AG09309 (cell line): ENCODE results near the gene ABCG4.
"Not testable (repeated sequence)": the region's sequence is repeated elsewhere in the genome, so short reads cannot be mapped to it uniquely, and the experiment has no call there.

Source experiments
- DNase-seq: peaks from one replicate; pipeline ENCODE4 v3.0.0-alpha.2; 2010; ENCODE audit warnings: low read depth
- H3K4me3 ChIP-seq: 2 replicates; pipeline ENCODE4 v1.5.1; 2011; ENCODE audit warnings: mild to moderate bottlenecking, low read depth, low read length, moderate library complexity; ENCODE audit not compliant: control insufficient read depth
- CTCF ChIP-seq: IDR thresholded peaks from 2 replicates; pipeline ENCODE4 v1.5.1; 2011; ENCODE audit warnings: mild to moderate bottlenecking, low read depth, low read length, inconsistent platforms; ENCODE audit not compliant: insufficient read depth, control insufficient read depth; ENCODE audit errors: missing control alignments

Gene ABCG4

GRCh38 chr11:119188887-119189286, 40.0 kb downstream of the ABCG4 start:
- H3K4me3 ChIP-seq = no peak overlapping the region
- DNase-seq = no peak
- no peak for TF ChIP-seq CTCF

- TF ChIP-seq CTCF = no peak
- DNase-seq = no peak
- no peak overlapping the region for H3K4me3 ChIP-seq
These were observed 40.5 kb downstream of the ABCG4 start for GRCh38 chr11:119189393-119189792.

DNA sequence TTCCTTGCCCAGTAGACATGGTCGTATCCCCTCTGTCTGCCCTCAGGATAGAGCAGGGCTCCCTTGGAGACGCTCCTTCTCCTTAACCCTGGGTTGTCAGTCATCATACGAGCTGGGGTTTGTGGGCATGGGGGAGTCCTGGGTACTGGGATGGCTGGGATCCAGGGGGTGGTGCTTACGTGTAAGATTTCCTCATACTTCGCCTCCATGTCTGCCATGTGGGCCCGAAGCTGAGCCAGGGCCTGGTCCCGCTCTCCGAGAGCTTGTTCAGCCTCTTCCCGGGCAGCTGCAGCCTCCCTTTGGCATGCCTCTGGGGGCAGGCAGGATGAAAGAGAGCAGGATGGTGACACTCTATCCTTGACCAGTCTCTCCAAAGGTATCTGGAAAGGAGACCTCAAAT, 41.7 kb downstream of the ABCG4 start:
- DNase-seq = no peak
- no peak overlapping the region for H3K4me3 ChIP-seq
- TF ChIP-seq CTCF = no peak

DNA sequence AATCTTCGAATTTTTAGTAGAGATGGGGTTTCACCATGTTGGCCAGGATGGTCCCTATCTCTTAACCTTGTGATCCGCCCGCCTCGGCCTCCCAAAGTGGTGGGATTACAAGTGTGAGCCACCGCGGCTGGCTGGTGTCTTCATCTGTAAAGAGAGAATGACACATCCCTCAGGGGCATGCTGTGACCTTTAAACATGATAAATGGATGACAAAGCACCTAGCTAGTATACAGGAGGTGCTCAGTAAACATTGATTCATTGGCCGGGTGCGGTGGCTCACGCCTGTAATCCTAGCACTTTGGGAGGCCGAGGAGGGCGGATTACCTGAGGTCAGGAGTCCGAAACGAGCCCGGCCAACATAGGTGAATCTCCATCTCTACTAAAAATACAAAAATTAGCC, 42.4 kb downstream of the ABCG4 start:
- DNase-seq, H3K4me3 ChIP-seq: not testable (repeated sequence)

DNA sequence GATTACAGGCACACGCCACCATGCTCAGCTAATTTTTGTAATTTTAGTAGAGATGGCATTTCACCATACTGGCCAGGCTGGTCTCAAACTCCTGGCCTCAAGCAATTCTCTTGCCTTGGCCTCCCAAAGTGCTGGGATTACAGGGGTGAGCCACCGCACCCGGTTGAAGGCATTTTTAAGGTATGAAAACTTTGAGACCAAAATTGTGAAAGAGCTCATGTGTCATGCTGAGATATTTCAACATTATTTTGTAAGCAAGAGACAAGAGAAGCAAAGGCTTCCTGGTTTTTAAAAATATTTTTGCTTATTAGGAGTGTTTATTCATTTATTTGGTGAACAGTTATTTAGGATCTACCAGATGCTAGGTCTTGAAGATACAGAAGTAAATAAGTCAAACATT, 43.3 kb downstream of the ABCG4 start:
- no peak overlapping the region for H3K4me3 ChIP-seq

DNA sequence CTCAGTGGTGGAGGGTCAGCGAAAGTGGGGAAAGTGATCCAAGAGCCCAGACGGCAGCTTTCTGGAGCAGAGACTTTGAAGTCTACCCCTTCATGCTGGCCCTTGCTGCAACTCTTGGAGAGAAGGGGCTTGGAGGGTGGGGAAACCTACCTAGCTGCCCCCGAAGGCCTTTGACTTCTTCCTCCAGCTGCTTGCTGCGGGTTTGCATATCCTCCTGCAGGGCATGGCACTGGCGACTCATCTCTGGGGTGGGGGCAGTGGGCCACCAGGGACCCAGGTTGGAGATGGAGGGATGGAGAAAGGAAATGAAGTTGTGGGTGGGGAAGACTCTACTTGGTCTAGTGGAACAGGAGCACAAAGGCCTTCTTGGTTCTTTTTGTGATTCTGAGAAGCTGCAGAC, 44.1 kb downstream of the ABCG4 start:
- no peak for DNase-seq
- no peak for TF ChIP-seq CTCF
- H3K4me3 ChIP-seq = no peak overlapping the region

More for the DNA sequence above, 43.3 kb downstream of the ABCG4 start:
- DNase-seq = no peak
- no peak for TF ChIP-seq CTCF

- DNase-seq = no peak
- TF ChIP-seq CTCF = no peak
- H3K4me3 ChIP-seq = no peak overlapping the region
These were observed 44.8 kb downstream of the ABCG4 start for GRCh38 chr11:119193626-119194025.
